ENCODE results near the gene SYNE2.

GRCh38 chr14:64118892-64119291 is 266.1 kb downstream of the SYNE2 start:
- TF ChIP-seq CTCF (IDR thresholded peaks at IDR 0.05) (no peak), POLR2A (IDR thresholded peaks at IDR 0.05) (no peak)
